Endothelial cell of umbilical vein (primary cell): ENCODE measurements around the gene TNIK. TPM values are rescaled to one million over a fixed set of nuclear protein-coding genes. Genes with fewer than 3 reads are reported as not detected.

Experiments
- BruUV-seq: library from RNA; stranded (reverse); fragments of 400-500 nt; replicated peaks from 2 replicates; lab custom pipeline; 2021; lab: Mats Ljungman, UMichigan
- CTCF ChIA-PET: fragments of 300-600, 350-600 bp; sonication (Branson Sonifier 250); formaldehyde crosslinking; loops from one replicate; lab custom pipeline; 2021; ENCODE audit warnings: antibody characterized with exemption, inconsistent platforms; lab: Charles Lee
- POLR2A ChIA-PET: fragments of 300-600, 350-600 bp; sonication (Branson Sonifier 250); formaldehyde crosslinking; loops from one replicate; lab custom pipeline; 2021; ENCODE audit warnings: antibody characterized with exemption, inconsistent platforms; lab: Charles Lee
- DNase-seq: peaks from one replicate; pipeline ENCODE4 v3.0.0-alpha.2; 2011; ENCODE audit warnings: low read depth, low spot score
- FAIRE-seq: peaks from 2 replicates; lab custom pipeline; 2011; peaks lifted over from hg19 to GRCh38; lab: Jason Lieb, UNC
- H2AFZ ChIP-seq: 2 replicates; pipeline ENCODE4 v1.6.0; 2012; ENCODE audit warnings: low read depth, low read length, control low read depth, inconsistent platforms
- H3K27ac ChIP-seq: 2 replicates; pipeline ENCODE4 v1.5.1; 2011; ENCODE audit warnings: low read depth, mild to moderate bottlenecking, control low read depth, low read length, moderate library complexity; ENCODE audit not compliant: insufficient read depth
- H3K27me3 ChIP-seq, 2 experiments: 2 replicates each; pipeline versions ENCODE4 v1.6.0 to v1.6.1; 2011; ENCODE audit warnings: low read length in 2 of 2, mixed read lengths in 1 of 2; ENCODE audit not compliant: control insufficient read depth in 2 of 2, insufficient read depth in 2 of 2
- H3K36me3 ChIP-seq, 2 experiments: 2 replicates in 1 of 2; 3 replicates in 1 of 2; pipeline ENCODE4 v1.5.1; 2011; ENCODE audit warnings: low read length in 2 of 2, mild to moderate bottlenecking in 1 of 2, moderate library complexity in 1 of 2; ENCODE audit not compliant: control insufficient read depth in 2 of 2, insufficient read depth in 2 of 2; ENCODE audit errors: extremely low read depth in 1 of 2
- H3K4me1 ChIP-seq: 3 replicates; pipeline ENCODE4 v1.5.1; 2011; ENCODE audit warnings: mild to moderate bottlenecking, low read length; ENCODE audit not compliant: control insufficient read depth, insufficient read depth; ENCODE audit errors: extremely low read depth
- H3K4me2 ChIP-seq: 2 replicates; pipeline ENCODE4 v1.6.1; 2011; ENCODE audit warnings: low read length, control low read depth, mixed read lengths; ENCODE audit not compliant: insufficient read depth
- H3K4me3 ChIP-seq, 3 experiments: fragments of 200-600 bp in 1 of 3; sonication (generic), shearing (Covaris generic) in 1 of 3; replicated peaks in 1 of 3; 2 replicates each; pipeline ENCODE4 v1.5.1; 2011 to 2016; ENCODE audit warnings: control low read depth in 3 of 3, low read length in 3 of 3, mild to moderate bottlenecking in 2 of 3, inconsistent platforms in 1 of 3, low read depth in 1 of 3, moderate library complexity in 1 of 3; ENCODE audit not compliant: insufficient read depth in 1 of 3
- H3K79me2 ChIP-seq: 2 replicates; pipeline ENCODE4 v1.6.0; 2012; ENCODE audit warnings: low read length, inconsistent platforms; ENCODE audit not compliant: control insufficient read depth, insufficient read depth
- H3K9ac ChIP-seq: replicated peaks from 2 replicates; pipeline ENCODE3; 2011; ENCODE audit warnings: low read length, control low read depth; ENCODE audit not compliant: insufficient read depth; ENCODE audit errors: extremely low read depth
- H3K9me1 ChIP-seq: replicated peaks from 3 replicates; pipeline ENCODE4 v1.6.0; 2011; ENCODE audit warnings: mild to moderate bottlenecking, low read length; ENCODE audit not compliant: control insufficient read depth, insufficient read depth; ENCODE audit errors: extremely low read depth
- H3K9me3 ChIP-seq: replicated peaks from 2 replicates; pipeline ENCODE4 v1.5.1; 2012; ENCODE audit warnings: low read length, inconsistent platforms; ENCODE audit not compliant: control insufficient read depth, insufficient read depth
- H4K20me1 ChIP-seq: replicated peaks from 2 replicates; pipeline ENCODE3; 2011; ENCODE audit warnings: mild to moderate bottlenecking, low read length; ENCODE audit not compliant: control insufficient read depth, insufficient read depth; ENCODE audit errors: extremely low read depth
- CTCF ChIP-seq, 2 donors: IDR thresholded peaks; 1 replicate in 1 of 2; 2 replicates in 1 of 2; pipeline ENCODE4 v1.5.1; 2011; ENCODE audit warnings: low read length in 2 of 2, mild to moderate bottlenecking in 2 of 2, moderate library complexity in 2 of 2, control low read depth in 1 of 2, inconsistent platforms in 1 of 2, low read depth in 1 of 2; ENCODE audit not compliant: insufficient read depth in 1 of 2; ENCODE audit errors: extremely low read depth in 1 of 2
- EZH2 ChIP-seq: IDR thresholded peaks from 2 replicates; pipeline ENCODE4 v1.6.1; 2012; ENCODE audit warnings: borderline replicate concordance, low read depth, mild to moderate bottlenecking, moderate library complexity, low read length, inconsistent platforms; ENCODE audit not compliant: severe bottlenecking
- FOS ChIP-seq: IDR thresholded peaks from 2 replicates; pipeline ENCODE4 v1.6.1; 2011; ENCODE audit warnings: mild to moderate bottlenecking, low read length, moderate library complexity, borderline replicate concordance; ENCODE audit not compliant: insufficient read depth
- GATA2 ChIP-seq: IDR thresholded peaks from 2 replicates; pipeline ENCODE4 v1.7.0; 2011; ENCODE audit warnings: low read depth, mild to moderate bottlenecking, moderate library complexity, mixed read lengths, low read length; ENCODE audit not compliant: insufficient read length, insufficient read depth
- JUN ChIP-seq: IDR thresholded peaks from 2 replicates; pipeline ENCODE4 v1.6.1; 2011; ENCODE audit warnings: borderline replicate concordance, low read depth; ENCODE audit not compliant: insufficient read length, insufficient read depth
- MYC ChIP-seq: IDR thresholded peaks from one replicate; pipeline ENCODE4 v1.6.1; 2011; ENCODE audit warnings: mild to moderate bottlenecking, low read depth, low read length
- POLR2A ChIP-seq: IDR thresholded peaks from 2 replicates; pipeline ENCODE4 v1.6.1; 2012; ENCODE audit warnings: low read depth, mild to moderate bottlenecking, control low read depth, low read length
- POLR2AphosphoS5 ChIP-seq: IDR thresholded peaks from 2 replicates; pipeline ENCODE4 v1.6.1; 2012; ENCODE audit warnings: low read depth, mild to moderate bottlenecking, control low read depth, low read length, moderate library complexity; ENCODE audit not compliant: insufficient read depth
- dilution Hi-C: fragments of 300-500 bp; cut with MboI; formaldehyde crosslinking; loops from one replicate; pipeline ENCODE4 v1.15.0; 2019; ENCODE audit warnings: low sequenced_read_pairs; ENCODE audit not compliant: extremely low pct_ligation_motif_present
- intact Hi-C: fragments of 100-400 bp; cut with micrococcal nuclease; formaldehyde crosslinking; loops from one replicate; pipeline ENCODE4 v1.10.0; 2022
- polyA plus RNA-seq, 4 experiments: library from polyadenylated mRNA; depleted of rRNA in 3 of 4; stranded (reverse) in 3 of 4; unstranded in 1 of 4; fragments of >200 nt; gene quantifications; 2 replicates each; pipeline versions ENCODE4 v1.2.1 to v1.2.3, GENCODE V29; 2011 to 2012; ENCODE audit warnings: missing spikeins in 1 of 4
- total RNA-seq: library from RNA; stranded (reverse); gene quantifications from 2 replicates; pipeline ENCODE4 v1.2.3, GENCODE V29; 2021
- TF ChIP-seq, protein P1 (sequence below): IDR thresholded peaks from 2 replicates; pipeline ENCODE4 v1.6.1; 2011; ENCODE audit not compliant: insufficient read depth, insufficient read length

The TNIK gene
- total and polyA plus RNA-seq, 2 donors (not counting 3 experiments of a cell fraction or from before 2014, with no cell fraction given), result 10.9 to 39.7 TPM

DNA sequence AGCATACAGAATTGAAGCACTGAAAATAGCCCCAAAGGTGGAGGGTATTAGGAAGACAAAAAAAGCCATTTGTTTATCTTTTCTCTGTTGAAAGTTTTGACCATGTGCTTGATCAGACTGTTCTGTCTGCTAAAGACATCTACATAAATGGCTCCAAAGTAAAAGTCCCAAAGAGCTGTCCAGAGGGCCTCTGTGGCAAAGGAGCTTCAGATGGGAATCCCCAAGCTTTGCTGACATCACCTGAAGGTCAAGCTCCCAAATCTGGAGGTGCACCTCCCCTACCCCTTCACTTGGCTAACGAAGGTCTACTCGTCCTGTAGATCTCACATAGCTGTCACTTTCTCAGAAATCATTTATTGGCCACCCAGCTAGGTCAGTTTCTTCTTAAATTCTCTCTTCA lies 239.1 kb downstream of the TNIK start:
- POLR2A ChIA-PET, result interaction anchor here (0.6 kb wide), 1 partner anchor 10 kb away, joined by 4 read pairs; no protein-coding TSS in a partner anchor
- BruUV-seq, result no TSS peak
- Histone ChIP-seq H3K9me3 (no peaks in the 10 kb centered on the region), H3K9ac (no peak overlapping the region), H3K79me2 (no peaks in the 10 kb centered on the region), H3K27me3 (no peaks in the 10 kb centered on the region), H3K4me2 (no peak overlapping the region), H3K4me3 (no peak overlapping the region), H3K27ac (no peak overlapping the region), H3K9me1 (peaks cover 3% of the 10 kb centered on the region), H2AFZ (no peak overlapping the region), H3K4me1 (no peaks in the 10 kb centered on the region), H4K20me1 (no peaks in the 10 kb centered on the region), H3K36me3 (no peaks in the 10 kb centered on the region)
- no peak for TF ChIP-seq GATA2
- TF ChIP-seq CTCF (IDR thresholded peaks at IDR 0.05; ENCODE audit: extremely low read depth in 1 of 2, insufficient read depth in 1 of 2, low read depth in 1 of 2, low read length in 2 of 2), result no peak
- TF ChIP-seq MYC, result no peak
- TF ChIP-seq FOS, result no peak
- no peak for TF ChIP-seq EZH2
- no peak for TF ChIP-seq POLR2AphosphoS5
- no peak for TF ChIP-seq JUN
- TF ChIP-seq, protein P1, sequence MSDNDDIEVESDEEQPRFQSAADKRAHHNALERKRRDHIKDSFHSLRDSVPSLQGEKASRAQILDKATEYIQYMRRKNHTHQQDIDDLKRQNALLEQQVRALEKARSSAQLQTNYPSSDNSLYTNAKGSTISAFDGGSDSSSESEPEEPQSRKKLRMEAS, result no peak
- TF ChIP-seq POLR2A, result no peak
- FAIRE-seq, result no peak
- DNase-seq, result no peak
- CTCF ChIA-PET, result interaction anchor here (0.6 to 1.0 kb wide), 3 partner anchors 10 to 215 kb away, joined by 3 to 4 read pairs (median 3); no protein-coding TSS in a partner anchor
- intact Hi-C loops (no loop called here), dilution Hi-C loops (no loop called here)
